Type B pancreatic cell (in vitro differentiated cells): ENCODE measurements around the gene TEF. TPM values are rescaled to one million over a fixed set of nuclear protein-coding genes. Genes with fewer than 3 reads are reported as not detected.

Experiments
- DNase-seq: peaks from one replicate; pipeline ENCODE4 v3.0.0; 2021; ENCODE audit warnings: mixed read lengths; ENCODE audit not compliant: unreplicated experiment; ENCODE audit errors: extremely low spot score
- H3K27ac Mint-ChIP-seq: 2 replicates; pipeline ENCODE4 v1.8.0; 2021; ENCODE audit warnings: mild to moderate bottlenecking, mixed read lengths
- H3K27me3 Mint-ChIP-seq: 2 replicates; pipeline ENCODE4 v1.8.0; 2021; ENCODE audit warnings: mixed read lengths
- H3K36me3 Mint-ChIP-seq: 2 replicates; pipeline ENCODE4 v1.8.0; 2021; ENCODE audit warnings: mixed read lengths
- H3K4me1 Mint-ChIP-seq: one replicate; pipeline ENCODE4 v1.8.0; 2021; ENCODE audit warnings: mixed read lengths; ENCODE audit not compliant: unreplicated experiment
- H3K4me3 Mint-ChIP-seq: 2 replicates; pipeline ENCODE4 v1.8.0; 2021; ENCODE audit warnings: mild to moderate bottlenecking, mixed read lengths
- H3K9me3 Mint-ChIP-seq: 2 replicates; pipeline ENCODE4 v1.8.0; 2021; ENCODE audit warnings: mixed read lengths
- CTCF ChIP-seq: fragments of 200-600 bp; sonication (generic); conservative IDR thresholded peaks from 2 replicates; pipeline ENCODE4 v1.5.0; 2021; ENCODE audit warnings: antibody characterized with exemption, mild to moderate bottlenecking
- total RNA-seq: library from RNA; stranded (reverse); gene quantifications from 2 replicates; pipeline ENCODE4 v1.2.1, GENCODE V29; 2021; ENCODE audit warnings: low replicate concordance

TEF gene
- total RNA-seq, 1 donor from 2014 or later = 10.5 TPM

GRCh38 chr22:41361716-41362310, 19.9 kb upstream of the TEF start:
- peaks cover 7% of the 10 kb centered on the region for H3K36me3 Mint-ChIP-seq
- H3K27me3 Mint-ChIP-seq = no peaks in the 10 kb centered on the region
- H3K4me3 Mint-ChIP-seq = no peak overlapping the region
- peaks cover 14% of the 10 kb centered on the region for H3K4me1 Mint-ChIP-seq
- no peak overlapping the region for H3K27ac Mint-ChIP-seq
- DNase-seq = no peak
- TF ChIP-seq CTCF = no peak
- no peaks in the 10 kb centered on the region for H3K9me3 Mint-ChIP-seq

DNA sequence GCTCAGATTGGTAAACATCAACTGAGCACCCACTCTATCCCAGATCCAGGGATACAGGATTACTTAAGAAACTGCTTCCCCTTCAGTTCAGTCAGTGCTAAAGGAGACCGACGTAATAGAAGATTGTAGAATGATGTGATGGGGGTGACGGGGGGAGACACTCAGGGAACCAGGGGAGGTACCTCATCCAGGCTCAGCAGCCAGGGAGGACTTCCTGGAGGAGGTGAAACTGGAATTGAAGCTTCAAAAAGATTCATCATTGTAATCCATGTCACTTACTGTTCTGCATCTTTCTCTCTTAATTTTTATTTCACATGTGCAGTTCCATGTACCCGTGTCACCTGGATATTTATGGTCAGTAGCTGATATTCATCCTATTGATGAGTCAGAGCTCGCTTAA, 19.1 kb upstream of the TEF start:
- DNase-seq = no peak
- Mint-ChIP-seq H3K4me3 (no peak overlapping the region), H3K4me1 (peaks cover 14% of the 10 kb centered on the region), H3K27ac (no peak overlapping the region), H3K9me3 (no peaks in the 10 kb centered on the region), H3K27me3 (no peaks in the 10 kb centered on the region), H3K36me3 (peaks cover 7% of the 10 kb centered on the region)
- TF ChIP-seq CTCF = no peak

DNA sequence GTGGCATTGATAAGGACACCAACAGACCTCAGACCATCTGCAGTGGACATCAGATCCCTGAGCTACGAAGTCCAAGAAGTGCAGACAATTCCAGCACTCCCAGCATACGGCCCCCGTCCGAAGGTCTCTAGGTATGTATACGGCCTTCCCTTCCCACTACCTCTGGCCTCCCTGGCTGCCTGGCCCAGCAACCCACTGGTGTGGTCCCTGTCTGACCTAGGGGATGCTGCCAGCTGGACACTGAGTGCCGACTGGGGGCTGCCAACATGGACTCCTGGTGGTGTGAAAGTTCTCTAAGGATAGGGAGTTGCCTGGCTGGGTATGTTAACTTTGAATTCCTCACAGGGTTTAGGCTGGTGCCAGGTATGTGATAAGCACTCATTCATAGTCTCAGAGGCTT, 17.5 kb upstream of the TEF start:
- no peak for TF ChIP-seq CTCF
- H3K36me3 Mint-ChIP-seq = peaks cover 3% of the 10 kb centered on the region
- peaks cover 15% of the 10 kb centered on the region for H3K4me1 Mint-ChIP-seq
- no peak for DNase-seq
- H3K9me3 Mint-ChIP-seq = no peaks in the 10 kb centered on the region
- no peak overlapping the region for H3K4me3 Mint-ChIP-seq
- H3K27me3 Mint-ChIP-seq = no peaks in the 10 kb centered on the region
- H3K27ac Mint-ChIP-seq = no peak overlapping the region

DNA sequence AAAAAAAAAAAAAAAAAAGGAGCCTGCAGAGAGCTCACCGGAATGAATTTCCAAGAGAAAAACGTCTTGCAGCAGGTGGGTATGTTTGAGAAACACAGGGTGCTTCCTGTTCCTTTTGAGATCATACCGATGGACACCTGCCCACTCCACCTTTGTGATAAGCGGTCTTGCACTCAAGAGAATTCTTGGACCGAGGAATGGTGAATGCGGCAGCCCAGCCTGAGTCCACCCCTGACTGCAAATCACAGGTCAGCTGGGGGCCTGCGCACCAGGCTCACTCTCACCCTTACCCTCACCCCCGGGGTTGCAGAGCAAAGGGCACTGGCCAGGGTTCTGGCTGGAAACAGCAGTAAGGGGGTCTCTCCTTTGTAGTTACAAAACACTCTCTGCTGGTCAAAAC, 16.8 kb upstream of the TEF start:
- H3K36me3 Mint-ChIP-seq = no peaks in the 10 kb centered on the region
- no peak for TF ChIP-seq CTCF
- no peaks in the 10 kb centered on the region for H3K27me3 Mint-ChIP-seq
- no peak for DNase-seq
- no peak overlapping the region for H3K27ac Mint-ChIP-seq
- no peak overlapping the region for H3K4me3 Mint-ChIP-seq
- H3K9me3 Mint-ChIP-seq = no peaks in the 10 kb centered on the region
- H3K4me1 Mint-ChIP-seq = peaks cover 8% of the 10 kb centered on the region

- H3K27ac Mint-ChIP-seq = no peak overlapping the region
- no peaks in the 10 kb centered on the region for H3K27me3 Mint-ChIP-seq
- TF ChIP-seq CTCF = no peak
- no peak overlapping the region for H3K4me3 Mint-ChIP-seq
- no peak for DNase-seq
- H3K9me3 Mint-ChIP-seq = no peaks in the 10 kb centered on the region
- peaks cover 5% of the 10 kb centered on the region for H3K4me1 Mint-ChIP-seq
- H3K36me3 Mint-ChIP-seq = no peaks in the 10 kb centered on the region
These were observed 16.3 kb upstream of the TEF start for GRCh38 chr22:41365425-41365824.
